Renal cortical epithelial cell (primary cell): Measurements from ENCODE around the gene ATRNL1. TPM values are rescaled to one million over a fixed set of nuclear protein-coding genes. Genes with fewer than 3 reads are reported as not detected.

ENCODE experiments used
- DNase-seq: peaks from one replicate; pipeline ENCODE4 v3.0.0-alpha.2; 2011; ENCODE audit warnings: low read depth
- total RNA-seq: library from RNA; depleted of rRNA; stranded (reverse); fragments of >200 nt; gene quantifications from 2 replicates; pipeline ENCODE4 v1.2.3, GENCODE V29; 2014

ATRNL1 gene
- total RNA-seq, 1 donor from 2014 or later: 12.3 TPM

DNA sequence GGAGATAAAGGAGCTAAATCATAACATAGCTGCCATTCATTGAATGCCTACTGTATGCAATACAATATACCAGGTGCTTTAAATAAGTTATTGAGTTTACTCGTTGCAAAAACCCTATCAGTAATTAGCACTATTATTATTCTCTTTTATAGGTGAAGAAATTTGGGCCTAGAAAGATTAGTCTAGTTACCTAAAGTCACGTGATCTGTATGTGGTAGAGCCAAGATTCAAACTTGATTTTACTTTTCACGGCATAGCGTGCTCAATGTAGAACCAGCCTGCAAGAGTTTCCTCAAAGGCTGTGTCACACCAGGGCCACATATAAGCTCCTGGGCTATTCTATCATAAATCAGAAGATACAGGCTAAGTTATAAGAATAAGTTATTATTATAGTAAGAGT lies 740.0 kb downstream of the ATRNL1 start:
- no peak for DNase-seq

DNA sequence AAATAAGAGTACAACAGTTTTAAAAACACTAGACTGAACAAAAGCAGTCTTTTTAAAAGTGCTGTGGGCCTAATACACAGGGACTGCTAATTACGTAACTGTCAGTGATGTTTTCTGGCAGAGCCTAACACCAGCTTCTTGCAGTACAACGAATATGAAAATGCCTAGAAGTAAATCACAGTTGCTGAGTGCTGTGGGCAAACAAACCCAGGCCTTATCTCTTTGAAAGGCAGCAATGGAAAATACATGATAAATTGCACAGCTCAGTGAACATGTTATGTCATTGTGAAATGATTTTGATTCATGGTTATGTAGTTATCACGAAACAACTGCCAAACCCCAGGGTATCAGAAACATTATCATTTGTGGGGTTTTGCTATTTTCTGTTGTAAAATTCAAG lies 751.4 kb downstream of the ATRNL1 start:
- peak; percentile 16 for DNase-seq

DNA sequence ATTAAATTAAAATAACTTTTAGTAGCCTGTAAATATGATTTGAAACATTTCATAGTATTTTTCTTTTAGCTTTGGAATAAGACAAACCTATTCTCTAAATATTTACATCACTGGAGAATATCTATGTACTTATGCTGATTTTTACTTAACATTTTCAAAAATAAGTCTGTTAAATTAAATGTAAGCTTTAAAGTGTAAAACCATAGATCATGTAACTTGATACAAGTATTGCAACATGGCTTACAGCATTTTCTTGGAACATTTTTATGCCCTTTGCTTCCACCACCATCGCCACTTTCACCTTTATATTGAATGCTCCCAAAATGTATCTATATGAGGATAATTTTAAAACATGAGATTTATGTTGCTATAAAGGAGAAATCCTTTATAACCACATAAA lies 752.8 kb downstream of the ATRNL1 start:
- DNase-seq: no peak

DNA sequence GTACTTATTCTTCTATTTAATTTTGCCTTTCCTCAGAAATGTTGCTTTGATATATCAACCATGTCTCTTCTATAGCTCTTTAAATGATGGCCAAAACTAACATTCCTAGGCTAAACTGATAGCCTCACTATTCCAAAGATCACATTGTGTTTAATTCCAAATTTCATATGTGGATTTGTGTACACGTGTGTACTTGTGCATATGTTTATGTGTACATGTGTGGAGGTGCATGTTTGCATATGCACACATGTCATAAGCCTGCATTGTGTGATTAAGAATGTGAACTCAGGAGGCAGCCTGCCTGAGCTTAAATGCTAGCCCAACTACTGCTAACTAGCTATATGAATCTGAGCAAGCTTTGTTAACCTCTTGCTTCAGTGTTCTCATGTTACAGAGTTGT lies 753.4 kb downstream of the ATRNL1 start:
- DNase-seq: no peak

DNA sequence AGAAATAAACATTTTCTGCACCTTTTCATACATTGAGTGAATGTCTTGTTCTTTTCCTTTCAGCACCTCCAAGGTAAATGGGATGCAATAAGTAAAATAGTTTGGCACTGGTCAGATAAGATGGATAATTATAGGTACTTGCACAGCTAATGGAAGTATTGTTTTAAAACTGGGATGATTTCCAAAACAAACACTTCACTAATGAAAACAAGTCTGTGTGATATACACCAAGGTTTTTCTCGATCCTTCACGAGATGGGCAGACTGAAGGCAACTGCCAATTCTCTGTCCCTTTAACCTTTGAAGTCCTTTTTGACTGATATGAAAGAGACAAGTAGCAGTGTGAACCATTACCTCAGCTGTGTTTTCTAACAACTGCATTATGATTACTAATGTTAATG lies 756.0 kb downstream of the ATRNL1 start:
- peak; percentile 57 for DNase-seq

DNA sequence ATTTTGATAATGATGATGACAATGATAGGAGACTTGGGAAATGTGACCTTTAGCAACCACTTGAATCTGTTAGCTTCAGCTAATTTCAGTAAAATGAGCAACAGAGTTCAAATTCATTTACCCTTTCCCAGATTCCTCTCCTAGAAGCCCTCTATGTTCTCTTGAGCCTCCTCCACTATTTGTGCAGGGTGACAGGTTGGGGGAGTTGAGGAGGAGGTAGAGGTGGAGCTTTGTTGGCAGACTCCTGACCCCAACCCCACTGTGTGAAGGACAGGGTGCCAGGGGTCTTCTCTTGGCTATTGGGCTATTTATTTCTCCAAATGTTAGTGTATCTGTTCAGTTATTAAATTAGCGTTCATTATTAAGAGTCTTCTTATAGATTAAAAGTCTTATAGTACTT lies 757.5 kb downstream of the ATRNL1 start:
- no peak for DNase-seq

DNA sequence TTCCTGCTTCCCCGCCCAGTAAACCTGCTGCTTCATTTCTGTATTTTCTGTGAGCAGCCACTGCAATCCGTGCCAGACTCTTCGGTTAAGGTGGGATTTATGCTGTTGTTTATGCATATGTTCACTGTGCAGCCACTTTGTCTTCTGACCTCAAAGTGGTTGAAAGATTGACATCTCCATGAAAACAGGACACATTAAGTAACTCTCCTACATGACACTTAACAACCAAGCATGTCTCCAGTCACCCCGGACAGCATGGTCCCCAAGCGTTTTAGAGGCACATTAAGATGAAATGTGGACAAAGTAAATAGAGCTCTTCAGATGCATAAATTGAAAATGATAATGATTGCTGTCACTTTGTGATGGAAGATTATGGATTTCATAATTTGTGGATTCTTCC lies 758.5 kb downstream of the ATRNL1 start:
- no peak for DNase-seq

DNA sequence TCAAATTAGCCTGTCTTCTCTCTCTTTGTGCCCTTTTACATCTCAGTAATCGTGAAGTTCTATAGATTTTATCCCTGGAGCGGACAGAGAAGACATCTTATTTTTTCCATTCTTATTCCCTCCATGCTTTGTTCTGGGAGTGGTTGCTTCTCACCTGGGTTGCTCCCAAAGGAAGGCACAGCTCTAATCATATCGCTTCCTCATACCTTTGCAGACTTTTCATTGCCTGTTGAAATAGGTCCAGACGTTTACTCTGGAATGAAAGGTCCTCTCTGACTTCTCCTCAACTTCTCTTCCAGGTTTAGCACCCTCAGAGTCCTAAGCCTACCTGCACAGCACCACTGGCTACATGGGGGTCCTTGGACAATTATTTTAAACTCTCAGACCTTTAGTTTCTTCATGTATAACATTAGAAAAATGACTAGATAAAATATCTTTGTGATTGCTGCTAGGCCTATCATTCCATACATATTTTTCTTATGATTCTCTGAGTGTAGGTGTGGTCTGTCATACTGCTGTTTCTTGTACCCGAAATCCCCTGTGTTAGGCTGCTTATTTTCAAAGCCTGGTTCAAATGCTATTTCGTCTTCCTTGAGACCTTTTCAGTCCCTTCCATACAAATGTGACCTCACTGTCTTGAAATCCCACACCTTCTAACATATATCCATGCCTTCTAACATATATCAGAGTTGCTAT lies 761.7 kb downstream of the ATRNL1 start:
- DNase-seq: no peak

DNA sequence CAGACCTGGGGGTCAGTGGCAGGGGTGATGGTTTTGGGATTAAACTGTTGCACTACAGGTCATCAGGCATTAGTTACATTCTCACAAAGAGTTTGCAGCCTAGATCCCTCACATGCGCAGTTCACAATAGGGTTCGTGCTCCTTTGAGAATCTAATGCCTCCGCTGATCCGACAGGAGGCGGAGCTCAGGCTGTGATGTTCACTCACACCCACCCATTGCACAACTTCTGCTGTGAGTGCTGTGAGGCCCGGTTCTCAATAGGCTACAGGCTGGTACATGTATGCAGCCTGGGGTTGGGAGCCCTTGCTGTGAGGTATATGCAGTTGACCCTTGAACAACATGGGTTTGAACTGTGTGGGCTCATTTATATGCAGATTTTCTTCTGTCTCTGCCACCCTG lies 763.4 kb downstream of the ATRNL1 start:
- no peak for DNase-seq

DNA sequence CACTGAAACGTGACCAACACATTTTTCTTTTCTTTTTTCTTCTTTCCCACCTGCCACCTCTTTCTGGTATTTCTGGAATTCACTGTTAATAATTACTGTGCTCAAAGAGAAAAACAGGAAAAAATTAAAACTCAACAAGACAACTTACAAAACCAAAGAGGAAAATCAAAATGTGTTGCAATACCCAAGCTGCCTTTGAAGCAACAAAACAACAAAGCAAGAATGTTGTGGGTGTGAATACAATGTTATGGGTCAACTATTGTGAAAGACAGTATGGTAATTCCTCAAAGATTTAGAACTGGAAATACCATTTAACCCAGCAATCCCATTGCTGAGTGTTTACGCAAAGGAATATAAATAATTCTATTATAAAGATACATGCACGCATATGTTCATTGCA lies 764.7 kb downstream of the ATRNL1 start:
- DNase-seq: peak; percentile 97

DNA sequence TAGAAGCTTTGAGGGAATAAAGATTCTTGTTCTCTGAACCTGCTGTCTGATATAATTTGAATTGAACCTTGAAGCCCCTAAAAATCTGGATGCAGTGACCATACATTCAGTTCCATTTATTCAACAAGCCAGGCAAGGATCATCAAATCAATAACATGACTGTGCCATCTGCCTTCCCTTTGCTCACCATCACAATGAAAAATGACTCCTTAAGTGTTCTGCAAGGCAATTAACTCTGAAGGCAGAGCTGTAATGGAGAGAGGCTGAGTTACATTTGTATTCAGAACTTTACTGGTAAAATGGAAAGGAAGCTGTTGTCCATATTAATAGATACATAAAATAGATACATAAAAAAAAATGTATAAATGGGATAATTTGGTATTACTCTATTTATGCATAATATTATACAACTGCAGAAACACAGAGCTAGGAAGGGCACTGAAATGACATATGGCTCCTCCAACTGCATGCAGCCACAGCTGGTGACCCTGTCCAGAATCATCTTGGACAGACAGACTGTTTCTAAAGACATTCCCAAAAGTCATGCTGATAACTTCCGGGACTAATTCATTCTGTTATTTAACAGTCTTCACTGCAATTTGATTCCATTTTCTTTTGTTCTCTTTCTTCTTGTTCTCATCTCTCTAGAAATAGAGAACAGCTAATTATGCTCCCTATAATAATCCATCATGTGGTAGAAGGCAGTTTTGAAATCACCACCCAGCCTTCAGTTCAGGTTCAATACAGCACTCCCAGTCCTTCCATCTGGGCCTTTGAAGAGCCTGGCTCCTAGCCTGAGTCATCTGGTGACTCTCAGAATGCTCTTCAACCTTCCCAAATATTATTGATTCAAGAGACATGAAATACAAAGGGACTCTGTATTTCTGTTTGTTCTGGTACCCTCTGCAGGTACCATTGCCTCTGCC lies 767.3 kb downstream of the ATRNL1 start:
- no peak for DNase-seq

DNA sequence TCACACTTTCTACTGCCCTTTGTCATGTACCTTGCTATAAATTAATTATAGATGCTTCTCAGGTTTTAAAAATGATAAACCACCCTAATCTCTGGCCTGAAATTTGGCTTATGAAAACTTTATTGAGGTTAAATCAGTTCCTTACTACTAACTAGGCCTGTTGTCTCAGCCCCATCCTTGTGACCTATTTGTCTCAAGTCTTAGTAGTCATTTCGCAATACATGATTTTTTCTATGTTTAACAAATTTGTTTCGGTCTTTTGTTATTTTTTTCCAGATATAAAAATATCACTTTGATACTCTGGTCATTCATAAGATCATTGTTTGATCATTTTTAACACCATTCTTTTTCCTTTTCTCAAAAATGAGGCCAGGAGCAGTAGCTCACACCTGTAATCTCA lies 768.3 kb downstream of the ATRNL1 start:
- peak; percentile 38 for DNase-seq

DNA sequence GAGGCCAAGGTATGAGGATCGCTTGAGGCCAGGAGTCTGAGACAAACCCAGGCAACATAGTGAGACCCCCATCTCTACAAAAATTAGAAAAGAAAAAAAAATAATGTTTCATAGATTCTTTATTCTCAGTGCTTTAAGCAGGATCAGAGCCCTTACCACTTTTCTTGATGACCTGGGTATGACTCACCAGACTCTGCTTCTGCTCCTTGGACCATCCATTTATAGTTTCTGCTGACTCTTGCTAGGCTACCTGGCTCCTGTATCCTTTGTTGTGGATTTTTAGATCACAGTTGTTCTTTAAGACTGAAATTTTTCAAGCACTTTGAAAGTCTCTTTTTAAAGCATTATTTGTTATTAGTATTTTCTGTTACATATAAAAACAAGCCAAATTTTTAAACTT lies 768.7 kb downstream of the ATRNL1 start:
- peak; percentile 78 for DNase-seq

DNA sequence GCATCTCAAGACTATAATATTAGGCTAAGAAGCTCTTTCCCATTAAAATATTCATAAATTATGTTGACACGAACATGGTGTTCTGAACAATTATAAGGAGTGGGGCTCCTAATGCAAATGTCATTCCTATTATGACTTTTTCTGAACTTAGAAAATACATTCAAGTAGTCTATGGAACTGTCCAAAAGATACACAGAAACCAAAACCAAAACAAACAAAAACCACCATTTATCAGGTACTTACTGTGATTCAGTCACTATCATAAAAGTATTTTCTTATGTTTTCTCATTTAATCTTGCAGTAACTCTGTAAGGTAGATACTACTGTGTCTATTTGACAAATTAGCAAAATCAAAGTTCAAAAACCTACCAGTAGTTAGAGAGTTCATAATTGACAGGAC lies 773.0 kb downstream of the ATRNL1 start:
- no peak for DNase-seq

DNA sequence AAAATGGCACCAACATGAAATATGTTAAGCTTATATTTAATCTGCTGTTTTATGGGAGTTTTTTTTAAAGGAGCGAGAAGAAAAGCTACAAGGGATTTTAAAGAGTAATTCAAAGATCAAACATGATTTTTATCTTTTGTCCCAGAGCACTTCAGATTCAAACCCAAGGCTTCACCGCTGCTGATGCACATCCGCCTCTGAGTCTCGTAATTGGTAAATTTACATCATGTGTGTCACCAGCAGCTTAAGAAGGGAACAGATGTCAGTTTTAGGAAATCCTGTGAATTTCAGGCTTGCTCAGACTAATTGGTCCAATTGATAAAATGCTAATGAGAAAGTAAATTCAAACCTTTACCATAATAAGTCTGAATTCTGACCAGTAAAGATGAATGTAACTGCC lies 773.5 kb downstream of the ATRNL1 start:
- DNase-seq: no peak

DNA sequence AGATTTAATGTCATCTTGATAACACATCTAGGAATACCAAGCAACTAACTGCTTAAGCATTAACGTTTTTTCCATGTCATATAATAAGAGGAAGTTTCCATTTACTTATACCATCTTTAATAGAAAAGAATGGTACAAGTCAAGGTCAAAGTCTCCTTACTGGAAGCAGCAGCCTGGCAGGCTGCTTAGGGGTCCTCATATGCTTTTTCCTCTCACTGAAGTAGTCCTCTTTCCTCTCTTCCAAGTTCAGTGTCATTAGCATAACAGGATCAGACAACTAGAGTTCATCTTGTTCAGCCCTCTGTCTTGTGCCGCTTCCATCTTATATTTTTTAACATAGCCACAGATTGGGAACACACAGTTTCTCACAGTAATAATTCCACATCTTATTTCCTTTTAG lies 774.1 kb downstream of the ATRNL1 start:
- no peak for DNase-seq

DNA sequence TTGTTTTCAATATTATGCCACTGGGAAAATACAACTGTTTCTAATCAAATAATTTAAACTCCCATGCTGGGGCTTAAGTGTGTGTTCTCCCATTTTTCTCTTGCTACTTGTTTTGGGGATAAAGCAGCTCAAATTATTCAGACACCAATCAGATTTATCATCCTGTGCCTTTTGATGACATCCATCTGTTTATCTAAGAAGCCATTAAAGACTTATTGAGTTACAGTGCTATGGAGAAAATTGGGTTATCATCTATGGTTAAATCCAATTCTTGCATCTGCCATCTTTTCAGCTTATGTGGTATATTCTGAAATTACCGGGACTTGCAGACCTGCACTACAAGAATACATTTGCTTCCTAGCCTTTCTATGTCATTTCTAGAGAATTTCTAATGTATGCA lies 778.7 kb downstream of the ATRNL1 start:
- no peak for DNase-seq

DNA sequence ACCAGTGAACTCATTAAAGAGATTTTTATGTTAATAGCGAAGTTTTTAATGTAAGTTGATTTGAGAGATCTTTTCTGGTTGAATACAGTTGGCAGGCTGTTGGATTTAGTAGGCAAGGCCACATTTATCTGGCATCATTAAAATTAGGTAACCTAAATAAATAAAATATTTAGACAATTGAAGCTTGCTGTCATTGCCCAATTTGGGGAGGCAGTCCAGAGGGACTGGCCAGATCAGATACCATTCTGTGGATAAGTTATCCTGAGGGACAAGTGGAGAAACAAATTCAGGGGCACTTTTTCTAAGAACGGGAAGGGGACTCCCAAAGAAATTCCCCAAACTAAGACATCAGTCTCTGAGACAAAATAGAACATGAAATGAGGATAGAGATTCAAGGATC lies 782.0 kb downstream of the ATRNL1 start:
- DNase-seq: no peak

DNA sequence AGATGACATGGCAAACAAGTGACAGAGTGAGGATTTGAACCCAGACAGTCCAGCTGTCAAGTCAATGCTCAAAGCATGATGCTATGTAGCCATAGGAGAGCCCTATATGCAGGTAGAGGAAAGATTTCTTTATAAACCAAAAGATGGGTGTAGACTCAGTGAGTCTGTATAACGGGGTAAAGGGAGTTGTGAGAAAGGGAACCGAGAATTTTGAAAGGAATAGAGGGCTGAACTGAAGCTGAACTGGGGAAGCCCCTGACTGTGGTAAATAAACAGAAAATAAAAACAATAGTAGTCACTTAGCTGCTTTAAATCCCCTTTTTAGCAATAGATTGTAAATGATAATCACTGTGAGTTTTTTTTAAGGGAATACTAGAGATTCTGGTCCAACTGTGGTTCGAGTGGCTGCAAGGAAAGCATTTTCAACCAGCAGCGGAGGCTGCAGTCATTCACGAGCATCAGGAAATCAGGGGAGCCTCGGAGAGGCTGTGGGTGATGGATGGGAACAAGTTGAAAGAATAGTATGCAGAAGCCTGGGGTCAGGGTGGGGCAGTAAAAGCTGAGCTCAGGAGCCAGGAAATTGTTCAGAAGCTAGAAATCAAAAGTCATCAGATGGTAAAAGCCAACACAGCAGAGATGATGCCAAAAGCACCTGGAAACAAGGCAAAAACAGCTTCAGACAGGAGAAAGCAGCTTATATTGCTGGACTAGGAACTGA lies 786.4 kb downstream of the ATRNL1 start:
- DNase-seq: no peak

DNA sequence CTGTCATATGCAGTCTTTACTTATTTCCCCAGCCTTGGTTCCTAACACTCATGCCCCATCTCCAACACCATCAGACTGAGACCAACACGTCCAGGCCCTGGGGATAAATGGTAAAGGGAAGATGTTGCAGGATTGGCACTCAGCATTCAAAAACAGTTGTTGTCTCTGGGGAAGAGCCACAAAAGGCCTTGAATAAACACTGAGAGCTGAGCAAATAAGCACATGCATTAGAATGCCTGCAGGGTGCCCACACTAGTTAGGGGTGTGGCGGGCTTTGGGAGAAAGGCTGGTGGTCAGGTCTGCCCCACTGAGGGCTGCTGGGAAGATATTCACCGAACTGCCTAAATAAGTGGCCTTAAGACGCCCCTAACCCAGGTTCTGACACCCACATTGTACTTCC lies 788.9 kb downstream of the ATRNL1 start:
- DNase-seq: no peak

DNA sequence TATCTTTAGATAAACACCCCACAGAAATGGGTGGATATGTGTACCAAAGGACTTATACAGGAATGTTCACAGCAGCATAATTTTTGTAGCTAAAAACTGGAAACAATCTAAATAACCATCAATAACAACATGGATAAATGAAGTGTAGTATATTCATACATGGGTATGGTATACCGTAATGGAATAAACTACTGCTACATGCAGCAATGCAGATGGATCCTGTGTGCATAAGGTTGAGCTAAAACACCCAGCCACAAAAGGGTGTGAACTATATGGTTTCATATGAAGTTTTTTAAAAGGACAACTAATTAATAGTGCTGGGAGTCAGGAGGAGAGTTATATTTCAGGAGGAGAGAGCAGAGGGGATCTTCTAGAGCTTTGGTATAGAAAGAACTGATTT lies 790.2 kb downstream of the ATRNL1 start:
- DNase-seq: no peak

DNA sequence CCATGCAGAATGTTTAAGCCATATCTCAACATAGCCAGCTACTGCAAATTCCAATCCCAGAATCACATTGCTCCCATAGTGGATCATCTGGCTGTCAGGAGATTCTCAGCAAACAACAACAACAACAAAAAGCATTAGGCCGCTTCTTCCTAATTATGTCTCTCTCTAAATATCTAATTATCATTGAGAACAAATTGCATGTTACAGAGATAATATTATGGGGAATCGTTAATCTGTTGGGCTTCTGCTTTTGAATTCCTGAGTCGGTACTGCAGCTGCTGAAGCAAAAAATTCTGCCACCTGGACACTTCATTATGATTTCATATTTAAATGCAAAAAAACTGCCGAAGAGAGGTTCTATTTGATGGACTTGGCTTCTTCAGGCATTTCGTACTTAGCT lies 791.2 kb downstream of the ATRNL1 start:
- no peak for DNase-seq

DNA sequence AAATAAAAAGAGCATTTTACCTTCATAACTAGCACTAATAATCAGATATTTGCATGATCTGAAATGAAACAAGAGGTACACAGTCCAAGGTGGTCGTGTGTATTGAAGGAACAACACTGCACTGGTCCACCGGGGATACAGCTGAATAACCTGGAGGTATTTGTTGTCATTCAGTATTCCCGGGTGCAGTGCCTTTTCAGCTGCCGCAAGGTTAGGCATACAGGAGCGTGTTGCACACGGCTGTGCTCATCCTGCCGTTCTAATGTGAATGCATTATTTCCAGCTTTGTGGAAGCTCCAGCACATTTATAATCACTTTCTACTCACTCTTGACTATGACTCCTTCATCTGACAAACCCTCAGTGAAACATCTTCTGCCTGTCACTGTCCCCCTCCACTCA lies 802.0 kb downstream of the ATRNL1 start:
- DNase-seq: peak; percentile 2
